Testis (tissue), 3 donors: ENCODE results near the gene ANO3. TPM values are rescaled to one million over a fixed set of nuclear protein-coding genes. Genes with fewer than 3 reads are reported as not detected.

Source experiments
- DNase-seq: peaks from one replicate; pipeline ENCODE4 v3.0.0-alpha.2; 2019
- H3K27ac ChIP-seq, 2 donors: fragments of 200-600 bp; sonication (generic); one replicate each; pipeline ENCODE4 v1.5.1; 2019
- H3K27me3 ChIP-seq: fragments of 200-600 bp; sonication (generic); one replicate; pipeline ENCODE4 v1.5.1; 2019
- H3K36me3 ChIP-seq: fragments of 200-600 bp; sonication (generic); one replicate; pipeline ENCODE4 v1.5.1; 2017; ENCODE audit warnings: low read depth; ENCODE audit errors: missing control alignments
- H3K4me1 ChIP-seq: fragments of 200-600 bp; sonication (generic); one replicate; pipeline ENCODE4 v1.5.1; 2019
- H3K4me3 ChIP-seq, 2 donors: fragments of 200-600 bp; sonication (generic); one replicate each; pipeline ENCODE4 v1.5.1; 2017 to 2019
- H3K9me3 ChIP-seq: fragments of 200-600 bp; sonication (generic); one replicate; pipeline ENCODE4 v1.5.1; 2017
- POLR2A ChIP-seq: fragments of 450-650 bp; IDR thresholded peaks from one replicate; pipeline ENCODE4 v1.6.1; 2017; ENCODE audit warnings: antibody characterized with exemption, mild to moderate bottlenecking, moderate library complexity
- WGBS, 2 donors: methylation state at CpG; one replicate each; pipeline ENCODE4 v1.1.5; 2018; 5-methylcytosine and 5-hydroxymethylcytosine counted together
- intact Hi-C: fragments of 100-400 bp; cut with DNase I; formaldehyde crosslinking; loops from one replicate; pipeline ENCODE4 v1.15.1; 2023; ENCODE audit warnings: low total_unique reads
- polyA plus RNA-seq: library from polyadenylated mRNA; stranded (reverse); fragments of 350-450 nt; fragmentation: Illumina TruSeq; extraction: RNeasy Lipid Tissue Mini Kit (QIAGEN cat#74804); gene quantifications from one replicate; pipeline ENCODE4 v1.2.3, GENCODE V29; 2014; ENCODE audit warnings: low read depth, low replicate concordance; ENCODE audit not compliant: insufficient read depth
- total RNA-seq, 2 donors: library from RNA; depleted of rRNA; stranded (reverse); fragments of >200 nt; gene quantifications; one replicate each; pipeline ENCODE4 v1.2.3, GENCODE V29; 2016
- TF ChIP-seq, protein P1 (sequence below), 3 experiments: fragments of 450-650 bp in 2 of 3; fragments of 200-600 bp in 1 of 3; sonication (generic) in 1 of 3; IDR thresholded peaks; one replicate each; pipeline ENCODE4 v1.5.1; 2016 to 2019; ENCODE audit warnings: antibody characterized with exemption in 3 of 3, mild to moderate bottlenecking in 2 of 3, moderate library complexity in 1 of 3

ANO3 gene
- total and polyA plus RNA-seq, 3 donors from 2014 or later = 1.9 to 2.4 (median 2.2) TPM

GRCh38 chr11:26377619-26378018, 45.7 kb downstream of the ANO3 start:
- no peak for DNase-seq
- intact Hi-C loops = no loop called here
- H3K9me3 ChIP-seq = no peaks in the 10 kb centered on the region
- H3K27me3 ChIP-seq = no peaks in the 10 kb centered on the region
- H3K27ac ChIP-seq = no peak overlapping the region
- WGBS, 2 donors = 93 to 96% methylated on average over 1 of the region's 1 CpG
- no peaks in the 10 kb centered on the region for H3K4me1 ChIP-seq
- H3K36me3 ChIP-seq = no peaks in the 10 kb centered on the region
- TF ChIP-seq, protein P1, sequence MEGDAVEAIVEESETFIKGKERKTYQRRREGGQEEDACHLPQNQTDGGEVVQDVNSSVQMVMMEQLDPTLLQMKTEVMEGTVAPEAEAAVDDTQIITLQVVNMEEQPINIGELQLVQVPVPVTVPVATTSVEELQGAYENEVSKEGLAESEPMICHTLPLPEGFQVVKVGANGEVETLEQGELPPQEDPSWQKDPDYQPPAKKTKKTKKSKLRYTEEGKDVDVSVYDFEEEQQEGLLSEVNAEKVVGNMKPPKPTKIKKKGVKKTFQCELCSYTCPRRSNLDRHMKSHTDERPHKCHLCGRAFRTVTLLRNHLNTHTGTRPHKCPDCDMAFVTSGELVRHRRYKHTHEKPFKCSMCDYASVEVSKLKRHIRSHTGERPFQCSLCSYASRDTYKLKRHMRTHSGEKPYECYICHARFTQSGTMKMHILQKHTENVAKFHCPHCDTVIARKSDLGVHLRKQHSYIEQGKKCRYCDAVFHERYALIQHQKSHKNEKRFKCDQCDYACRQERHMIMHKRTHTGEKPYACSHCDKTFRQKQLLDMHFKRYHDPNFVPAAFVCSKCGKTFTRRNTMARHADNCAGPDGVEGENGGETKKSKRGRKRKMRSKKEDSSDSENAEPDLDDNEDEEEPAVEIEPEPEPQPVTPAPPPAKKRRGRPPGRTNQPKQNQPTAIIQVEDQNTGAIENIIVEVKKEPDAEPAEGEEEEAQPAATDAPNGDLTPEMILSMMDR (IDR thresholded peaks at IDR 0.05) = no peak
- no peak for TF ChIP-seq POLR2A
- H3K4me3 ChIP-seq = no peak overlapping the region

DNA sequence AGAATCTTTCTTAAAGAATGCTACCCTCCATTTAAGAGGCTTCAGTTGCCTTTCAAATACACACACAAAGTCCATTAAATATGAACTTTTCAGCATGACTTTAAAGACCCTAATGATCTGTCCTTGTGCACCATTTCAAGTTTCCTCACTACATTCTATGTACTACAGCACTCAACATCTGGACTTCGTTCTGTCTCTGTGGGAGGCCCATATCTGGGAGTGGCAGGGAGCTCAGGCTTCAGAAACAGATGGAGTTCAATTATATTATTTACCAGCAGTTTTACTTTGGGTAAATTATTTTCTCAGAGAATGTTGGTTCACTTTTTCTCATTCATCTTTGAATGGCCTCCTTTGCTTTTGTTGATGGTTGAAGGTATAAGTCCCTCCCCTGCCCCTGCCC, 67.4 kb downstream of the ANO3 start:
- intact Hi-C loops = no loop called here
- DNase-seq = no peak
- H3K27ac ChIP-seq = no peak overlapping the region
- H3K4me1 ChIP-seq = no peaks in the 10 kb centered on the region
- TF ChIP-seq POLR2A = no peak
- no peaks in the 10 kb centered on the region for H3K27me3 ChIP-seq
- no peaks in the 10 kb centered on the region for H3K9me3 ChIP-seq
- WGBS, 2 donors = 50% methylated on average over 1 of the region's 1 CpG
- no peak overlapping the region for H3K4me3 ChIP-seq
- H3K36me3 ChIP-seq = no peaks in the 10 kb centered on the region

- no peaks in the 10 kb centered on the region for H3K27me3 ChIP-seq
- no peak for TF ChIP-seq POLR2A
- TF ChIP-seq, protein P1 (IDR thresholded peaks at IDR 0.05) = no peak
- no peaks in the 10 kb centered on the region for H3K4me1 ChIP-seq
- H3K4me3 ChIP-seq = no peak overlapping the region
- WGBS, 2 donors = 67 to 78% methylated on average over 5 of the region's 5 CpGs
- no peak overlapping the region for H3K27ac ChIP-seq
- intact Hi-C loops = no loop called here
- H3K36me3 ChIP-seq = no peaks in the 10 kb centered on the region
- no peak for DNase-seq
- no peaks in the 10 kb centered on the region for H3K9me3 ChIP-seq
Measured at GRCh38 chr11:26410706-26411366, 78.9 kb downstream of the ANO3 start.

- no peak overlapping the region for H3K27ac ChIP-seq
- H3K4me3 ChIP-seq = no peak overlapping the region
- no peaks in the 10 kb centered on the region for H3K4me1 ChIP-seq
- H3K27me3 ChIP-seq = no peaks in the 10 kb centered on the region
- intact Hi-C loops = no loop called here
- no peaks in the 10 kb centered on the region for H3K9me3 ChIP-seq
- H3K36me3 ChIP-seq = no peaks in the 10 kb centered on the region
- TF ChIP-seq POLR2A = no peak
- WGBS, 2 donors = 54 to 58% methylated on average over 1 of the region's 1 CpG
- DNase-seq = no peak
Measured at GRCh38 chr11:26412955-26413354, 81.0 kb downstream of the ANO3 start.

GRCh38 chr11:26418386-26418912, 86.5 kb downstream of the ANO3 start:
- TF ChIP-seq, protein P1 (IDR thresholded peaks at IDR 0.05) = no peak
- no peak for TF ChIP-seq POLR2A
- H3K36me3 ChIP-seq = no peaks in the 10 kb centered on the region
- H3K9me3 ChIP-seq = no peaks in the 10 kb centered on the region
- H3K27ac ChIP-seq = no peak overlapping the region
- intact Hi-C loops = no loop called here
- no peak overlapping the region for H3K4me3 ChIP-seq
- H3K27me3 ChIP-seq = no peaks in the 10 kb centered on the region
- no peak for DNase-seq
- WGBS, 2 donors = 77 to 95% methylated on average over 6 of the region's 6 CpGs
- no peaks in the 10 kb centered on the region for H3K4me1 ChIP-seq

GRCh38 chr11:26420331-26420730, 88.4 kb downstream of the ANO3 start:
- no peaks in the 10 kb centered on the region for H3K27me3 ChIP-seq
- TF ChIP-seq, protein P1 (IDR thresholded peaks at IDR 0.05) = no peak
- TF ChIP-seq POLR2A = no peak
- no peak overlapping the region for H3K4me3 ChIP-seq
- intact Hi-C loops = no loop called here
- DNase-seq = no peak
- no peaks in the 10 kb centered on the region for H3K4me1 ChIP-seq
- H3K36me3 ChIP-seq = no peaks in the 10 kb centered on the region
- no peak overlapping the region for H3K27ac ChIP-seq
- H3K9me3 ChIP-seq = no peaks in the 10 kb centered on the region
- 41 to 57% methylated on average over 1 of the region's 1 CpG for WGBS, 2 donors
